GM12891 (cell line): ENCODE data around the gene SSH3.

Experiments used
- POLR2A ChIP-seq: IDR thresholded peaks from 2 replicates; pipeline ENCODE4 v1.6.1; 2011; ENCODE audit warnings: low read depth, low read length, control low read depth
- POLR2AphosphoS5 ChIP-seq: IDR thresholded peaks from 2 replicates; pipeline ENCODE4 v1.6.1; 2011; ENCODE audit warnings: low read depth, low read length, control low read depth

DNA sequence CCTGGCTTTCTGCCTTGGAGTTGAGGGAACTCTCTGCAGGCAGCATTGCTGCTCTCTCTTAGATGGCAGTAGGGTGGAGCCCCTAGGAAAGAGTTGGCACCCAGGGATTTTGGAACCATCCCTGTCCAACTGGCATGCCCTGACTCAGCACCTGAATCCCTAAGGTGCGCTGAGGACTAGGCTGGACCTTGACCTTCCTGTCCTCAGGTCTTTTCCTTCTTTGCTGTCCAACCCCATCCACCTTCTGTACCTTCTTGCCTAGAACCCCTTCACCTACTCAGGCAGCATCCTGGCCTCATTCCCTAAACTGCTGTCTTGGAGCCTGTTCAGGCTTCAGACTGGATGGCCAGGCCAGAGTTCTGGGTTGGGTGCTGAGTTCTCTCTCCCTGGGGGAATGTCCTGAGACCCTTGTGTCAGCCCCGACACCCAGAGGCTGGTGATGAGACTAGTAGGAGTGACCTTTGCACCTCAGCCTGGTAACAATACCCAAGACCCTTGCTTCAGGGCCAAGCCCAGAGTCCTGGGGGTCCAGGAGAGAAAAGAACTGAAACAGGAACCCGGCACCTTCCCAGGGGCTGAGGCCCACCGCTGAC, 52.6 kb downstream of the SSH3 start:
- TF ChIP-seq POLR2A (no peak), POLR2AphosphoS5 (no peak)
